GM12878 (cell line): ENCODE measurements around the gene GAS2. TPM values are rescaled to one million over a fixed set of nuclear protein-coding genes. Genes with fewer than 3 reads are reported as not detected.

Source experiments
- ATAC-seq: fragments of 200-7000 bp; cut with Tn5 transposase; 3 replicates; pipeline ENCODE4 v1.9.1; 2020; ENCODE audit warnings: mild to moderate bottlenecking, moderate library complexity
- BruUV-seq: library from RNA; stranded (reverse); fragments of 400-500 nt; replicated peaks from 2 replicates; lab custom pipeline; 2021; lab: Mats Ljungman, UMichigan
- CTCF ChIA-PET: fragments of 300-600 bp; sonication (Branson Sonifier 250); formaldehyde crosslinking; extraction: SDS; loops from one replicate; lab custom pipeline; 2021; ENCODE audit warnings: inconsistent platforms; lab: Yijun Ruan, JAX
- POLR2A ChIA-PET: fragments of 350-600 bp; formaldehyde crosslinking; extraction: SDS; loops from one replicate; lab custom pipeline; 2021; ENCODE audit warnings: inconsistent platforms; lab: Charles Lee
- RAD21 ChIA-PET: fragments of 300-600 bp; sonication (Branson Sonifier 250); formaldehyde crosslinking; loops from one replicate; lab custom pipeline; 2023; ENCODE audit warnings: antibody characterized with exemption; ENCODE audit not compliant: unreplicated experiment; lab: Charles Lee
- SMC1A ChIA-PET: fragments of 300-600 bp; sonication (Branson Sonifier 250); formaldehyde crosslinking; loops from one replicate; lab custom pipeline; 2023; ENCODE audit not compliant: unreplicated experiment, uncharacterized antibody; lab: Charles Lee
- DNase-seq: peaks from one replicate; pipeline ENCODE4 v3.0.0-alpha.2; 2011; ENCODE audit warnings: low read depth, low spot score
- FAIRE-seq: peaks from 3 replicates; lab custom pipeline; 2011; peaks lifted over from hg19 to GRCh38; lab: Jason Lieb, UNC
- H2AFZ ChIP-seq: 2 replicates; pipeline ENCODE4 v1.6.0; 2011; ENCODE audit warnings: low read depth, low read length, control low read depth; ENCODE audit not compliant: control insufficient read depth
- H3K27ac ChIP-seq: 2 replicates; pipeline ENCODE4 v1.5.1; 2011; ENCODE audit warnings: control low read depth; ENCODE audit not compliant: control insufficient read depth, insufficient read depth
- H3K27me3 ChIP-seq, 2 experiments: replicated peaks in 1 of 2; 2 replicates each; pipeline versions ENCODE4 v1.6.0 to v1.6.1; 2011; ENCODE audit warnings: low read length in 1 of 2; ENCODE audit not compliant: control insufficient read depth in 2 of 2, insufficient read depth in 2 of 2
- H3K36me3 ChIP-seq, 2 experiments: 2 replicates each; pipeline ENCODE4 v1.5.1; 2011; ENCODE audit warnings: low read length in 1 of 2; ENCODE audit not compliant: control insufficient read depth in 2 of 2, insufficient read depth in 2 of 2
- H3K4me1 ChIP-seq: 2 replicates; pipeline ENCODE4 v1.6.1; 2011; ENCODE audit warnings: mild to moderate bottlenecking, low read length, moderate library complexity, mixed read lengths; ENCODE audit not compliant: control insufficient read depth, insufficient read depth
- H3K4me2 ChIP-seq: 2 replicates; pipeline ENCODE4 v1.6.0; 2011; ENCODE audit warnings: control low read depth; ENCODE audit not compliant: control insufficient read depth, insufficient read depth
- H3K4me3 ChIP-seq: fragments of 200-600 bp; sonication (generic); 2 replicates; pipeline ENCODE4 v1.5.1; 2016
- H3K79me2 ChIP-seq: 2 replicates; pipeline ENCODE4 v1.6.0; 2011; ENCODE audit warnings: low read length; ENCODE audit not compliant: control insufficient read depth, insufficient read depth
- H3K9ac ChIP-seq: 2 replicates; pipeline ENCODE4 v1.8.0; 2011; ENCODE audit warnings: low read length, control low read depth, mixed read lengths; ENCODE audit not compliant: control insufficient read depth, insufficient read depth
- H3K9me3 ChIP-seq: replicated peaks from 3 replicates; pipeline ENCODE4 v1.5.1; 2011; ENCODE audit warnings: mild to moderate bottlenecking, low read length; ENCODE audit not compliant: control insufficient read depth, insufficient read depth
- H4K20me1 ChIP-seq: 2 replicates; pipeline ENCODE4 v1.6.0; 2011; ENCODE audit not compliant: control insufficient read depth, insufficient read depth
- CBFB ChIP-seq: IDR thresholded peaks from 2 replicates; pipeline ENCODE4 v1.6.1; 2016; ENCODE audit warnings: antibody characterized with exemption, low read depth
- EP300 ChIP-seq, 2 experiments: fragments of 150-350 bp in 1 of 2; IDR thresholded peaks; 2 replicates each; pipeline ENCODE4 v1.6.1; 2011 to 2012; ENCODE audit warnings: low read depth in 2 of 2, low read length in 2 of 2, borderline replicate concordance in 1 of 2, improper control_type of control experiment in 1 of 2, inconsistent platforms in 1 of 2; ENCODE audit not compliant: control insufficient read depth in 1 of 2
- EZH2 ChIP-seq: IDR thresholded peaks from 2 replicates; pipeline ENCODE4 v1.6.1; 2012; ENCODE audit warnings: low read depth, mild to moderate bottlenecking, control low read depth, inconsistent platforms, low read length, borderline replicate concordance; ENCODE audit not compliant: control insufficient read depth
- MYC ChIP-seq: IDR thresholded peaks from 2 replicates; pipeline ENCODE4 v1.6.1; 2011; ENCODE audit warnings: mild to moderate bottlenecking, low read length, moderate library complexity, inconsistent platforms; ENCODE audit not compliant: insufficient read depth, insufficient replicate concordance, insufficient read length, severe bottlenecking
- NFYB ChIP-seq: IDR thresholded peaks from 2 replicates; pipeline ENCODE4 v1.6.1; 2011; ENCODE audit warnings: low read depth, mild to moderate bottlenecking, low read length, improper control_type of control experiment, moderate library complexity; ENCODE audit not compliant: insufficient read depth
- NR2C2 ChIP-seq: IDR thresholded peaks from 2 replicates; pipeline ENCODE4 v1.6.1; 2011; ENCODE audit warnings: borderline replicate concordance, low read depth; ENCODE audit not compliant: control insufficient read depth, insufficient read length
- RCOR1 ChIP-seq: conservative IDR thresholded peaks from 2 replicates; pipeline ENCODE4 v1.6.1; 2012; ENCODE audit warnings: low read depth, low read length, improper control_type of control experiment
- SIX5 ChIP-seq: IDR thresholded peaks from 2 replicates; pipeline ENCODE4 v1.6.1; 2011; ENCODE audit warnings: mild to moderate bottlenecking, low read depth, low read length, moderate library complexity; ENCODE audit not compliant: severe bottlenecking
- SMC3 ChIP-seq: IDR thresholded peaks from 2 replicates; pipeline ENCODE4 v1.6.1; 2011; ENCODE audit warnings: low read length, improper control_type of control experiment, borderline replicate concordance
- SREBF2 ChIP-seq: IDR thresholded peaks from 2 replicates; pipeline ENCODE4 v1.6.1; 2012; ENCODE audit warnings: mild to moderate bottlenecking, low read length
- SUPT20H ChIP-seq: IDR thresholded peaks from 2 replicates; pipeline ENCODE4 v1.6.1; 2011; ENCODE audit warnings: low read depth, mild to moderate bottlenecking, low read length, moderate library complexity, borderline replicate concordance; ENCODE audit not compliant: control insufficient read depth
- TCF12 ChIP-seq: IDR thresholded peaks from 2 replicates; pipeline ENCODE4 v1.6.1; 2011; ENCODE audit warnings: low read depth, mild to moderate bottlenecking, low read length
- TCF7 ChIP-seq: IDR thresholded peaks from 2 replicates; pipeline ENCODE4 v1.6.1; 2014; ENCODE audit warnings: antibody characterized with exemption, borderline replicate concordance
- ZNF687 ChIP-seq: fragments of 450-650 bp; IDR thresholded peaks from 2 replicates; pipeline ENCODE4 v1.6.1; 2017; ENCODE audit warnings: mild to moderate bottlenecking, moderate library complexity
- WGBS: methylation state at CpG from one replicate; pipeline ENCODE4 v1.1.6; 2016; ENCODE audit warnings: low lambda C conversion rate; ENCODE audit not compliant: insufficient replicate concordance, insufficient coverage; ENCODE audit errors: missing lambda C conversion rate; 5-methylcytosine and 5-hydroxymethylcytosine counted together
- in situ Hi-C: fragments of 300-500 bp; cut with MboI; formaldehyde crosslinking; loops from 9 replicates; pipeline ENCODE4 v1.14.3; 2018; ENCODE audit warnings: mixed read lengths
- intact Hi-C: fragments of 100-400 bp; cut with micrococcal nuclease; formaldehyde crosslinking; loops from one replicate; pipeline ENCODE4 v1.14.2; 2022; ENCODE audit not compliant: unreplicated experiment
- polyA plus RNA-seq, 11 experiments: library from polyadenylated mRNA; depleted of rRNA in 4 of 11; unstranded in 6 of 11; stranded (reverse) in 5 of 11; fragments of >200 nt; fragmentation: Nextera tagmentation in 4 of 11; fragmentation: Illumina TruSeq in 1 of 11; extraction: Ambion mirVana in 4 of 11; extraction: Trizol in 1 of 11; gene quantifications; 1 replicate in 1 of 11; 2 replicates in 10 of 11; pipeline versions ENCODE4 v1.2.1 to v1.2.3, GENCODE V29; 2011 to 2016; ENCODE audit warnings: inconsistent platforms in 2 of 11, missing spikeins in 2 of 11, low read depth in 1 of 11
- total RNA-seq, 4 experiments: library from RNA; depleted of rRNA in 3 of 4; stranded (reverse); fragments of >200 nt in 3 of 4; fragmentation: Illumina TruSeq in 1 of 4; extraction: Trizol in 1 of 4; gene quantifications; 2 replicates each; pipeline versions ENCODE4 v1.2.1 to v1.2.3, GENCODE V29; 2013 to 2021

Gene GAS2
- total and polyA plus RNA-seq, 10 of the 15 experiments (the other 5 are each of a cell fraction or from before 2014, with no cell fraction given) = 16.4 to 81.4 (median 26.2) TPM

DNA sequence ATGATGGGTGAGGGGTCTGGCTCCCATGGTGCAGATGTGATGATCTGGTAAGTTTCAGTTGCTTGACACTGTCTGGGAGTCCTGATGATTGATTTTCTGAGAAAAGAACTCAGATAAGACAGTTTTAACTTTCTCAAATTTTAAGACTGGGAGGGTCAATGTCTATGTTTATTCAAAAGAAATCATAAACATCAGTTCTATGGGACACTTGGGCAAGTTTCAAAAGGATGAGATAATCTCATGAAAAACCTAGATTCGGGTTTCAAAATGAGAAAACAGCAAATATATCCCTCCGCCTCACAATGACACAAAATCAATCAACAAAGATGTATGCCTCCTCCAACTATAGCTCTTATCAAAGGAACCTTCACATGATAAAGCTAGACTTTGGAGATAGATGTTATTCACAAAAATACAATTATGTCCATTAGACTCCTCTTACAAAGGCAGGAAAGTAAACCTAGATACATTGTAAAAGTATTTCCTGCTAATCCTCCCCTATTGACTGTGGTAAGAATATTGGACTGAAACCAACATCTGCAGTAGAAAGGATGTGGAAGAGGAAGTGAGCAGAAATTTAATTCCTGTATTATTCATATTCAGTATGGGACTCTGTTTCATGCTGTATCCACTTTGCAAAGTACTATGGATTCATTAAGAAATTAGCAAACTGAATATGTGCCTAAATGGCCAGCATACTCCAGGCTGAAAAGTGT lies 141.6 kb downstream of the GAS2 start (continued):
- TF ChIP-seq ZNF687 (no peak), SIX5 (no peak), SREBF2 (no peak)

DNA sequence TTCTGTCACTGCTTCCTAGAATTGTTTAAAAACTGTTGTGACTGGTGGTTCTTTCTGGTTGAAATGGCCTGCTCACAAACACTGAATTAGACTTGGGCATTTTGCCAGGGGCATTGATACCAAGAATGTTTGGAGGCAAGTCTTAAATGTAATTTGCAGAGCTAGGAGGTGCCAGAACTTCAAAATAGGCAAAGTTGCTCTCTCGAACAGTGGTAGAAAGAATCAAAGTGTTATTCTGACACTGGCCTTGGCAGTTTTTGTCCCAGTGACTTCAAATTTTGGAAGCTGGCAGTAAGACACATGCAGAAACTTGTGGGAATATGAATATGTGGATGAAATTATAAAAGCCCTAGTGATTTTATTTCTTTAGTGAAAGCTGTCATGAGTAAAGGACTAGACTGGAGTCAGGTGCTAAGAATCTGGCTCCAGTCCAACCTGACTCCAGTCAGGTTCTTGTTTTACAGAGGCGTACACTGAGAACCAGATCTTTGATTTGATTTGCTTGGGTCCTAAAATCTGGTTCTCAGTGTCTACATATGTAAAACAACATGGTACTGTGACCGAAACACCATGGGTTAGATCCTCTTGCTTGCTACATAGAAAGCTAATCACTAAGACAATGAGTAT lies 142.3 kb downstream of the GAS2 start:
- POLR2A ChIA-PET = interaction anchor here (0.8 kb wide), 1 partner anchor 8 kb away, joined by 5 read pairs; no protein-coding TSS in a partner anchor
- Histone ChIP-seq H3K27me3 (no peaks in the 10 kb centered on the region), H3K9ac (no peak overlapping the region), H3K9me3 (peaks cover 6% of the 10 kb centered on the region), H3K4me2 (peak overlapping the region; percentile 22; the same call in 1 of the 2 replicates), H3K4me3 (no peak overlapping the region), H3K27ac (peak overlapping the region; percentile 45; the same call in 1 of the 2 replicates), H4K20me1 (no peaks in the 10 kb centered on the region), H3K36me3 (no peaks in the 10 kb centered on the region; a peak in 1 of 4 replicates), H3K79me2 (no peaks in the 10 kb centered on the region), H3K4me1 (peaks cover 5% of the 10 kb centered on the region; the same call in 1 of the 2 replicates), H2AFZ (no peak overlapping the region)
- CTCF ChIA-PET = interaction anchor here (0.6 to 1.5 kb wide), 7 partner anchors 13 to 144 kb away, joined by 3 read pairs; partner anchors contain the start of gene SVIP
- in situ Hi-C loops = no loop called here
- intact Hi-C loops = no loop called here
- WGBS = 75% methylated on average over 3 of the region's 3 CpGs
- ATAC-seq = peak; percentile 45
- RAD21 ChIA-PET = interaction anchor here (1.1 kb wide), 1 partner anchor 31 kb away, joined by 3 read pairs; no protein-coding TSS in a partner anchor
- no TSS peak for BruUV-seq
- DNase-seq = no peak
- FAIRE-seq = no peak
- SMC1A ChIA-PET = interaction anchor here (1.0 to 1.7 kb wide), 3 partner anchors 11 to 17 kb away, joined by 3 read pairs; no protein-coding TSS in a partner anchor
- TF ChIP-seq NR2C2 (no peak), EP300 (IDR thresholded peaks at IDR 0.05; ENCODE audit: borderline replicate concordance in 1 of 2, control insufficient read depth in 1 of 2, low read depth in 2 of 2, low read length in 2 of 2) (no peak), TCF12 (no peak), EZH2 (no peak), TCF7 (no peak), SMC3 (no peak), CBFB (no peak), SUPT20H (no peak), RCOR1 (no peak), NFYB (no peak), MYC (no peak)
